Stimulated activated naive CD8-positive, alpha-beta T cell treated with anti-CD3 and anti-CD28 coated beads, Interleukin-15, Interleukin-2, amounts not matched to agents 100 U/mL and 50 U/mL, for 24 hours (primary cell): Measurements from ENCODE around the gene SF3B4.
"Not testable (repeated sequence)": the region's sequence is repeated elsewhere in the genome, so short reads cannot be mapped to it uniquely, and the experiment has no call there.

Experiments
- ATAC-seq: fragments of 150-1000 bp; cut with Tn5 transposase; one replicate; pipeline ENCODE4 v1.10.0; 2021
- DNase-seq: peaks from one replicate; pipeline ENCODE4 v3.0.0; 2021

SF3B4 gene

DNA sequence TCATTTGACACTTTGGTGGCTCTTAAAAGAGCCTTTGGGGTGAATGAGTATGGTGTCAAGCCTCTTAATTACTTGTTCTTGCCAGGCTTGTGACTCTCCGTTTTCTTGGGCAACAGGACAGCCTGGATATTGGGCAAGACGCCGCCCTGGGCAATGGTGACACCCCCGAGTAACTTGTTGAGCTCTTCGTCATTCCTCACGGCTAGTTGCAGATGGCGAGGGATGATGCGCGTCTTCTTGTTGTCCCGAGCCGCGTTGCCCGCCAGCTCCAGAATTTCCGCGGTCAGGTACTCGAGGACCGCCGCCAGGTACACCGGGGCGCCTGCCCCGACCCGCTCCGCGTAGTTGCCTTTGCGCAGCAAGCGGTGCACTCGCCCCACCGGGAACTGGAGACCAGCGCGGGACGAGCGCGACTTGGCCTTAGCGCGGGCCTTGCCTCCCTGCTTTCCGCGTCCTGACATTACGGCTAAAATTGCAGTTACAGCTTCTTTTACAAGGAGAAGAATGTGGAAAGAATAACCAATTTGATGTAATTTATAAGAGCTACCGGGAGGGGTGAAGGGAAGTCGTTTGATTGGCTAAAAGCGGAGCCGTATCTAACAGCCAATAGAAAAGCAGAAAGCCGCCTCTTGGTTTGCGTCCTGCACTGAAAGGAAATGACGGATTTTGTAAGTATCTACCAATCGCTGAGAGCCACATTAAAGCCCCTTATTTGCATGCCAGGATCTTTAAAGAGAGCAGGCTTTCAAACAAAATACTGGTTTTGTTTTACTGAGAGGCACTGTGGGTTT lies 40.0 kb downstream of the SF3B4 start:
- ATAC-seq (peak; percentile 55), DNase-seq (peak; percentile 74)

DNA sequence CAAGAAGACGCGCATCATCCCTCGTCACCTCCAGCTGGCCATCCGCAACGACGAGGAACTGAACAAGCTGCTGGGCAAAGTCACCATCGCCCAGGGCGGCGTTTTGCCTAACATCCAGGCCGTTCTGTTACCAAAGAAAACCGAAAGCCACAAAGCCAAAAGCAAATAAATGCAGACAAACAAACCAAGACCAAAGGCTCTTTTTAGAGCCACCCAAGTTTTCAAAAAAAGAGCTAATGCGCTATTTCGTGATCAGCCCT lies 40.5 kb downstream of the SF3B4 start:
- ATAC-seq, DNase-seq: not testable (repeated sequence)

DNA sequence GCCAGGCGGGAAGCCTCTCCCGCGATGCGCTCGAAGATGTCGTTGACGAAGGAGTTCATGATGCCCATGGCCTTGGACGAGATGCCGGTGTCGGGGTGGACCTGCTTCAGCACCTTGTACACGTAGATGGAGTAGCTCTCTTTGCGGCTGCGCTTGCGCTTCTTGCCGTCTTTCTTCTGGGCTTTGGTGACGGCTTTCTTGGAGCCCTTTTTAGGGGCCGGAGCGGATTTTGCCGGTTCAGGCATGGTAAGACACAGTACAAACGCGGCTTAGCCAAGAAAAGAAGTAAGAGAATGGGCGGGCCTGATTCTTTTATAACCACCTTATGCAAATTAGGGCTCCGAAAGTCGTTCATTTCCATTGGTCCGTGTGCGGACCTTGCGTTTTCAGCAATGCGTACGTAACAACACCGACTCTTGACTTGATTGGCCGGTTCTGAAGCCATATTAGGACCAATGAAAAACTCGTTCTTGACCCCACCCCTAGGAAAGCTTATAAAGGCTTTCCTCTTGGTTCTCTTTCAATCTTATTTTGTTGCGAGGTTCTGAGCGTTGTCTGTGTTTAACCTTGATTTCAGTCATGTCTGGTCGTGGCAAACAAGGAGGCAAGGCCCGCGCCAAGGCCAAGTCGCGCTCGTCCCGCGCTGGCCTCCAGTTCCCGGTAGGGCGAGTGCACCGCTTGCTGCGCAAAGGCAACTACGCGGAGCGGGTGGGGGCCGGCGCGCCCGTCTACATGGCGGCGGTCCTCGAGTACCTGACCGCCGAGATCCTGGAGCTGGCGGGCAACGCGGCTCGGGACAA lies 41.0 kb downstream of the SF3B4 start:
- peak; percentile 86 for DNase-seq
- peak; percentile 64 for ATAC-seq

DNA sequence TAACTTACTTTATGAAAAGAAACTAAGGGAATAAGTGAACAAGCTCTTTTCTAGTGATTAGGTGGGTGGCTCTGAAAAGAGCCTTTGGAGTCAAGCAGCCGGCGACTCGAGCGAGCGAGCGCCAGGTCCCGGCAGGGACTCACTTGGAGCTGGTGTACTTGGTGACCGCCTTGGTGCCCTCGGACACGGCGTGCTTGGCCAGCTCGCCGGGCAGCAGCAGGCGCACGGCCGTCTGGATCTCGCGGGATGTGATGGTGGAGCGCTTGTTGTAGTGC lies 41.5 kb downstream of the SF3B4 start:
- DNase-seq, ATAC-seq: not testable (repeated sequence)

DNA sequence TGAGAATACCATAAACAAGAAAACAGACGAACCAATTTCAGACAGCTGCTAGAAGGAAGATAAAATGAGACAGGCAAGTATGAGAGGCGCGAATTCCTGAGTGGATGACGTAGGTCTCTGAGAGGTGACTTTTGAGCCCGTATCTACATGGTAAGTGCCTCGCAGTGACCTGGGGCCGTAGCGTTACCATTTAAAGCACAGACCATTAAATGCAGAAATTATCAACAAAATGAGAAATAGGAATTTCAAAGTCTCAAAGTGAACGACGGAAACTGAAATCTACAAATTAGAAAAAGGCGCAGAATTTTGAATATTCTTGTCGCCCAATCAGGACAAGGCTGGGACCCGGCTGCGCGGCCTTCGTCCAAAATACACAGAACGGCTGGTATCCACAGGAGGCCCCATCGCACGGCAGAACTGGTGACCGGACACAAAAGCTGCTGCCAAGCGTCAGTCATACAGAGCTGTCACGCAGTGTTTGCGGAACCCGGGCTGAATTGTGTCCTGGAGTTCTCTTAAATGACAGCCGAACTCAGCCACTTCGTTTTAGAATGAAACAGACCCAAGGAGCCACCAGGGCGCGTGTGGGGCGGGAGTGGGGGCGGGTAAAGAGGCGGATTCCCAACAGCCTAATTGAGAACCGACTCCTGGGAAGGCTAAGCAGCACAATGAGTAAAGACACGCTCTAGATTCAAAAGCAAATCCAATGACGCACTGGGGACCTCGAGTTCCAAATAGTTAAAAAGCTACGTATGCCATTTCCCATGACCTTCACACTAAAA lies 42.1 kb downstream of the SF3B4 start:
- DNase-seq (peak; percentile 77), ATAC-seq (peak; percentile 7)

DNA sequence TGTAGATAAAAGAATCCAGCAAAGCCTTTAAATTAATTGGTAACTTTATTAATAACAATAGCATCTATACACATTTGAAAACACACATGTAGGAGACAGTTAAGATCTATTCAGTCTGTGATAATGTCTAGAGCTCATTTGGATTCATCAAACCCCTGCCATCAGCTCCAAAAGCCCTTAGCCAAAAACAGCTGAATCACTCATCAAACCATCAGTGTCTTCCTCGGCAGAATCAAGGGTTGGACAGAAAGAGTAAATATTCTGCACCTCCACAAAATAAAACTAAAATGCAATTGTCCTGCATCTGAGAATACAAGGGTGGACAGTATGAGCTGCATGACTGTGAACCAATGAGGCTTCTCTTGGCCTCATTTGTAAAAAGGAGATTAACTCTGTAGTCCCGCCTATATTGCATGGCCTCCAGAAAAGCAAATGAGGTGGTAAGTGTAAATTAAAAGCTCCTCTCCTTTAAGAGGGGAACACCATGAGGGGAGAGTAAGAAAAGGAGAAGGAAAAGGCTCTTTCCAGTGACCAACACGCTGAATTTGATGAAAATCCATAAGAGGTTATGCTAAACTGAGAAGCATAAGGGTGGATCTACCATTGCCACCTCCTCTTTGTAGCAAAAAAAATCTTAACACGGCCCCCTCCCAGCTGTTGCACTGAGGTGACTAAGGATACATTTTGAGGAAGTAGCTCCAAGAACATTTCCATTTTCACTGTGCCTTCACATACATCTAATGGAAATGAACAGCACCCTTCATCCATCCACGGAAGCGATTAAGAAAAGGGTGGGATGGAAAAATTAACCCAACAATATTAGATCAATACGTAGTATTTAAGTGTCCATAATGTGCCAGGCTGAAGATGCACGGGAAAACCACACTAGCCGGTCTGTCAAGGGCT lies 42.9 kb downstream of the SF3B4 start:
- no peak for ATAC-seq
- DNase-seq, result no peak

DNA sequence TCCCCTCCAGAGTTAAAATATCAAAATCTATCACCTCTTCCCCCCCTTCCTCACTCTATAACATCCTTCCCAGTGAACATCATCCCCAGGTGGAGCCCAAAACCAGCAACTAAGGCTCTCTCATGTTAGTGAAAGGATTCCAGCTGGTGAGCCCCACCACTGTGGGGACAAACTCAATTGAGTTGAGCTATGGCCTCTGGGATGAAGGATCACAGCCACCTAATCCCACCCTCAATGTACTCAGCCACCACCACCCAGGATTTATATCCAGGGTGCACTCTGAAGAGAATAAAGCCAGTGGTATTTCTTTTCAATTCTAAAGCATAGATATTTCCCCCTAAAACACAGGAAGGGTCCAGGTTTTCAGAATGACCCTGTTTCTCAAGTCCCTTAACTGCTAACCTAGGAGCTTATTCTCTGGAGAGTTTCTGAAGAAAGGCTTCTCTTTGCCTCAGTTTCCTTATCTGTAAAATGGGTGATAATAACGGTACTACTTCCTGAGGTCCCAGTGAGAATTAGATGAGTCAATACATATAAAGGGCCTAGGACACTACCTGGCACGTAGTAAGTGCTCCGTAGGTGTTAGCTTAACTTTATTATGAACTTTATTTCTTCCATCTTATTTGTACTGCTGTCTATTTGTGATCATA lies 43.9 kb downstream of the SF3B4 start:
- ATAC-seq (no peak), DNase-seq (no peak)

DNA sequence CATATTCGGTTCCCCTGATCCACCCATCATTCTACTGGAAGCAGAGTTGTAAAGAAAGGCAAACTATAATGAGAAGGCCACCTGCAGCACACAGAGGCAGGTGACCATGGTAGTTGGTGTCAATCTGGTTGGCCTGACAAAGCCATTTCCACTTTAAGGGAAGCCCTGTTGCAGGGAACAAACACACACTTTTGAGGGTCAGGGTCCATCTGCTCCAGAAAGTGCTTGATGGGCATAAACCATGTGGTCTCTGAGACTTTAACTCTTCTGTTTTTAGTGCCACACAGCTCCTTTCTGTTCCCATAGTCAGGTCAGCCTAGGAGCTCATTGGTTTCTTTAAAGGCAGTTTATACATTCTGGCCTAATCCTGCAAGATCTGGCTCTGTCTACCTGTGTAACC lies 45.7 kb downstream of the SF3B4 start:
- DNase-seq (no peak), ATAC-seq (no peak)

DNA sequence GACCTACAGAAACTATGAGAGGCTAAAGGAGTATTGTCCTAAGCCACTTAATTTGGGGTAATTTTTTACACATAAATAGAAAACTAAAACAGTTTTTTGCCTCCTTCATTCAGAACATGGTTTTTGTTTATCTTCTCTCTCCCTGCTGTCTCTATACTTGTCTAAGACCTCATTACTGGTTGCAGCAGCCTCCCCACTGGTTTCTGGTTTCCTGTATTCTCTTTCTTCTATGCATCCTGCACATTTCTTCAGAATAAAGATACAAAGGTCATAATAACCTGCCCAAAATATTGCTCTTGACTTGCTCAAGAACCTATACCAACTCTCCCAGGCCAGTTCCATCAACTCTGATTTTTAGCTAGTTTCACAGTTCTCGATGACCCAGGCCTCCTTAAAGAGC lies 48.0 kb downstream of the SF3B4 start:
- no peak for DNase-seq
- peak; percentile 30 for ATAC-seq

DNA sequence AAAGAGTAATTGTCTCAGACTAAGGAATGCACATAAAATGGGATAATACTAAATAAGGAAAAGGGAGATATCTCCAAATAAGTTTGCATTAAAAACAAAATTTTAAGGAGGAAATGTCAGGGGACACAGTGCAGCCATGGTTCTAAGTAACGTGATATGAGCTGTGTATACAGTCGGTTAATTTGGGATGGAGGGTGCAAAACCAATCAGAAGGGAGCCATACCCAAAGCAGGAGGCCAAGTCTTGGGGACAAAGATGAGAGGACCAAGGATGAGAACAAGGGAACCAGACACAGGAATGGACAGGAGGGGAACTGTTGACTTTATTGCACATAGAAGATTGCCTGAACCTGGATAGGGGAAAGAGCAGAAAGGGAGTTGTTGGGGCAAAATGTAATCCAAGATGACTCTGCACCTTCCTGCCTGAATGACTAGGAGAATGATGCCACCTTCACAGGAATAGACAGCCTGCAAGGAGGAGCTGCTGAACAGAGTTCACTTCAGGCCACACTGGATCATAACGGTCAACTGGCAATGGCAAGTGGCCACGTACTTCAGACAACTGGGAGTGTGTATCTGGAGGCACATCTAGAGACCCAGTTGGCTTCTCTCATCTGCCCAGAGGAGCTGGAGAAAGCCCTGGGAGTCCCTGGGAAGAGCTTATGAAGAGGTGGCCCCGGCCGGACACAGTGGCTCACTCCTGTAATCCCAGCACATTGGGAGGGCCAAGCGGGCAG lies 50.2 kb downstream of the SF3B4 start:
- ATAC-seq, result no peak
- no peak for DNase-seq
